Measurements from ENCODE around the gene RASSF3.

- TF ChIP-seq CTCF (conservative IDR thresholded peaks at IDR 0.05) (no peak), ZFX (IDR thresholded peaks at IDR 0.05) (no peak)
Observed at GRCh38 chr12:64577046-64577445, 33.2 kb upstream of the RASSF3 start.
